GM18511 (cell line): Measurements from ENCODE around the gene ARHGAP24.

Experiments
- ATAC-seq: cut with Tn5 transposase; IDR thresholded peaks from one replicate; pipeline ENCODE4 v1.9.1; 2021; ENCODE audit warnings: mild to moderate bottlenecking, moderate library complexity; ENCODE audit not compliant: unreplicated experiment

The ARHGAP24 gene

GRCh38 chr4:85577307-85577706 lies 102.4 kb downstream of the ARHGAP24 start:
- no peak for ATAC-seq

- ATAC-seq, result no peak
These were observed 105.0 kb downstream of the ARHGAP24 start for GRCh38 chr4:85579942-85580341.

GRCh38 chr4:85580489-85580888 lies 105.5 kb downstream of the ARHGAP24 start:
- ATAC-seq, result no peak

- ATAC-seq, result no peak
These were observed 113.0 kb downstream of the ARHGAP24 start for GRCh38 chr4:85587952-85588351.

GRCh38 chr4:85591406-85592098 lies 116.6 kb downstream of the ARHGAP24 start:
- ATAC-seq, result no peak

GRCh38 chr4:85595098-85595775 lies 120.3 kb downstream of the ARHGAP24 start:
- no peak for ATAC-seq

GRCh38 chr4:85595796-85596559 lies 121.0 kb downstream of the ARHGAP24 start:
- ATAC-seq, result no peak

- ATAC-seq, result no peak
These were observed 124.0 kb downstream of the ARHGAP24 start for GRCh38 chr4:85598936-85599335.

- ATAC-seq, result no peak
These were observed 125.6 kb downstream of the ARHGAP24 start for GRCh38 chr4:85600501-85600900.

- ATAC-seq, result peak; percentile 58
These were observed 128.7 kb downstream of the ARHGAP24 start for GRCh38 chr4:85603437-85604336.

- no peak for ATAC-seq
These were observed 131.6 kb downstream of the ARHGAP24 start for GRCh38 chr4:85606505-85606904.

GRCh38 chr4:85607624-85608023 lies 132.7 kb downstream of the ARHGAP24 start:
- ATAC-seq, result peak; percentile 63

- ATAC-seq, result peak; percentile 84
These were observed 135.5 kb downstream of the ARHGAP24 start for GRCh38 chr4:85610450-85610849.

GRCh38 chr4:85611661-85612060 lies 136.7 kb downstream of the ARHGAP24 start:
- no peak for ATAC-seq

- ATAC-seq, result no peak
These were observed 139.0 kb downstream of the ARHGAP24 start for GRCh38 chr4:85613901-85614300.

- ATAC-seq, result no peak
These were observed 141.0 kb downstream of the ARHGAP24 start for GRCh38 chr4:85615952-85616351.

GRCh38 chr4:85617202-85617601 lies 142.3 kb downstream of the ARHGAP24 start:
- ATAC-seq, result no peak

- ATAC-seq, result no peak
These were observed 158.0 kb downstream of the ARHGAP24 start for GRCh38 chr4:85632981-85633380.

- no peak for ATAC-seq
These were observed 162.8 kb downstream of the ARHGAP24 start for GRCh38 chr4:85637778-85638177.

- ATAC-seq, result no peak
These were observed 165.0 kb downstream of the ARHGAP24 start for GRCh38 chr4:85639946-85640345.
